HT1080 (cell line): Measurements from ENCODE around the gene VPS37C. TPM values are rescaled to one million over a fixed set of nuclear protein-coding genes. Genes with fewer than 3 reads are reported as not detected.

ENCODE experiments used
- DNase-seq: peaks from one replicate; pipeline ENCODE4 v3.0.0-alpha.2; 2015; ENCODE audit warnings: low read depth
- total RNA-seq: library from RNA; depleted of rRNA; stranded (reverse); fragments of >200 nt; shearing (Covaris generic); gene quantifications from 2 replicates; pipeline ENCODE4 v1.2.3, GENCODE V29; 2014

Gene VPS37C
- total RNA-seq, 1 experiment from 2014 or later = 11.9 TPM

GRCh38 chr11:61133956-61134662, 27.1 kb downstream of the VPS37C start:
- DNase-seq = no peak

- DNase-seq = no peak
Measured at GRCh38 chr11:61133145-61133544, 28.1 kb downstream of the VPS37C start.

GRCh38 chr11:61132646-61133045, 28.6 kb downstream of the VPS37C start:
- DNase-seq = no peak

- no peak for DNase-seq
Measured at GRCh38 chr11:61131998-61132555, 29.1 kb downstream of the VPS37C start.

GRCh38 chr11:61131586-61131985, 29.6 kb downstream of the VPS37C start:
- DNase-seq = no peak

- DNase-seq = no peak
Measured at GRCh38 chr11:61131186-61131585, 30.0 kb downstream of the VPS37C start.

GRCh38 chr11:61129639-61130523, 31.3 kb downstream of the VPS37C start:
- peak; percentile 89 for DNase-seq

- no peak for DNase-seq
Measured at GRCh38 chr11:61128947-61129638, 32.1 kb downstream of the VPS37C start.

- no peak for DNase-seq
Measured at GRCh38 chr11:61127991-61128390, 33.2 kb downstream of the VPS37C start.

- DNase-seq = no peak
Measured at GRCh38 chr11:61126256-61126655, 35.0 kb downstream of the VPS37C start.

GRCh38 chr11:61125310-61125684, 35.9 kb downstream of the VPS37C start:
- DNase-seq = no peak

GRCh38 chr11:61124574-61125309, 36.5 kb downstream of the VPS37C start:
- no peak for DNase-seq

GRCh38 chr11:61123775-61124571, 37.3 kb downstream of the VPS37C start:
- no peak for DNase-seq

- DNase-seq = no peak
Measured at GRCh38 chr11:61122761-61123160, 38.5 kb downstream of the VPS37C start.

- DNase-seq = no peak
Measured at GRCh38 chr11:61121917-61122316, 39.3 kb downstream of the VPS37C start.

GRCh38 chr11:61121192-61121831, 39.9 kb downstream of the VPS37C start:
- DNase-seq = no peak

GRCh38 chr11:61120706-61121191, 40.5 kb downstream of the VPS37C start:
- DNase-seq = no peak

GRCh38 chr11:61120099-61120705, 41.0 kb downstream of the VPS37C start:
- DNase-seq = no peak

GRCh38 chr11:61119571-61119970, 41.7 kb downstream of the VPS37C start:
- DNase-seq = no peak
